ENCODE data around the gene FAM89A. TPM values are rescaled to one million over a fixed set of nuclear protein-coding genes. Genes with fewer than 3 reads are reported as not detected.
"Not testable (repeated sequence)": the region's sequence is repeated elsewhere in the genome, so short reads cannot be mapped to it uniquely, and the experiment has no call there.

Gene FAM89A
- total RNA-seq, 1 donor from 2014 or later = 5.2 TPM

GRCh38 chr1:231037585-231038517 is 2.2 kb downstream of the FAM89A start:
- ChIA-PET POLR2A (interaction anchor here (0.6 to 3.7 kb wide), 2 partner anchors 60 to 177 kb away, joined by 3 to 17 read pairs; partner anchors contain the start of genes ARV1 and TTC13), CTCF (no interaction called here)
- TF ChIP-seq CTCF (IDR thresholded peaks at IDR 0.05) = no peak
- DNase-seq (no peak), ATAC-seq (ENCODE audit: low read depth) (no peak)
- H3K4me1 Mint-ChIP-seq = peaks cover 19% of the 10 kb centered on the region
- H3K36me3 Mint-ChIP-seq (ENCODE audit: low read depth) = no peaks in the 10 kb centered on the region
- no peaks in the 10 kb centered on the region for H3K9me3 Mint-ChIP-seq
- no peak overlapping the region for H3K27ac Mint-ChIP-seq
- H3K27me3 Mint-ChIP-seq = peaks cover 4% of the 10 kb centered on the region
- intact Hi-C loops (cut with micrococcal nuclease) = loop anchor here (5.0 kb wide), 1 partner anchor 396 kb away; the partner anchor contains the start of gene COG2
- H3K4me3 Mint-ChIP-seq = no peak overlapping the region

- ATAC-seq (ENCODE audit: low read depth) (no peak), DNase-seq (no peak)
- no peak overlapping the region for H3K27ac Mint-ChIP-seq
- H3K36me3 Mint-ChIP-seq (ENCODE audit: low read depth) = no peaks in the 10 kb centered on the region
- no peak for TF ChIP-seq CTCF (IDR thresholded peaks at IDR 0.05)
- CTCF ChIA-PET = no interaction called here
- H3K27me3 Mint-ChIP-seq = peaks cover 4% of the 10 kb centered on the region
- H3K9me3 Mint-ChIP-seq = no peaks in the 10 kb centered on the region
- peaks cover 22% of the 10 kb centered on the region for H3K4me1 Mint-ChIP-seq
- no peak overlapping the region for H3K4me3 Mint-ChIP-seq
- intact Hi-C loops (cut with micrococcal nuclease) = loop anchor here (5.0 kb wide), 1 partner anchor 394 kb away; the partner anchor contains the start of gene COG2
- POLR2A ChIA-PET = no interaction called here
Observed at GRCh38 chr1:231036416-231036815, 3.6 kb downstream of the FAM89A start.

- H3K4me3 Mint-ChIP-seq = no peak overlapping the region
- no peaks in the 10 kb centered on the region for H3K9me3 Mint-ChIP-seq
- peaks cover 18% of the 10 kb centered on the region for H3K4me1 Mint-ChIP-seq
- ChIA-PET CTCF (no interaction called here), POLR2A (no interaction called here)
- TF ChIP-seq CTCF (IDR thresholded peaks at IDR 0.05) = no peak
- H3K27me3 Mint-ChIP-seq = peaks cover 4% of the 10 kb centered on the region
- no peaks in the 10 kb centered on the region for H3K36me3 Mint-ChIP-seq (ENCODE audit: low read depth)
- no peak overlapping the region for H3K27ac Mint-ChIP-seq
- ATAC-seq (ENCODE audit: low read depth) = no peak
- intact Hi-C loops (cut with micrococcal nuclease) = loop anchor here (5.0 kb wide), 1 partner anchor 393 kb away; the partner anchor contains the start of gene COG2
- no peak for DNase-seq
Observed at GRCh38 chr1:231035799-231036198, 4.3 kb downstream of the FAM89A start.

GRCh38 chr1:231032963-231033362 is 7.1 kb downstream of the FAM89A start:
- H3K9me3 Mint-ChIP-seq = no peaks in the 10 kb centered on the region
- H3K36me3 Mint-ChIP-seq (ENCODE audit: low read depth) = no peaks in the 10 kb centered on the region
- ChIA-PET POLR2A (no interaction called here), CTCF (no interaction called here)
- no peak overlapping the region for H3K27ac Mint-ChIP-seq
- intact Hi-C loops (cut with micrococcal nuclease) = no loop called here
- H3K4me3 Mint-ChIP-seq = no peak overlapping the region
- DNase-seq (no peak), ATAC-seq (ENCODE audit: low read depth) (no peak)
- H3K4me1 Mint-ChIP-seq = peaks cover 18% of the 10 kb centered on the region
- TF ChIP-seq CTCF (IDR thresholded peaks at IDR 0.05) = no peak
- H3K27me3 Mint-ChIP-seq = peaks cover 4% of the 10 kb centered on the region

GRCh38 chr1:231029841-231030240 is 10.2 kb downstream of the FAM89A start:
- peaks cover 10% of the 10 kb centered on the region for H3K4me1 Mint-ChIP-seq

GRCh38 chr1:231029247-231029646 is 10.8 kb downstream of the FAM89A start:
- POLR2A ChIA-PET; ATAC-seq (ENCODE audit: low read depth); CTCF ChIA-PET: not testable (repeated sequence)

More at GRCh38 chr1:231029841-231030240, 10.2 kb downstream of the FAM89A start:
- intact Hi-C loops (cut with micrococcal nuclease) = no loop called here
- no peaks in the 10 kb centered on the region for H3K27me3 Mint-ChIP-seq
- no peak overlapping the region for H3K27ac Mint-ChIP-seq
- CTCF ChIA-PET = no interaction called here
- no peaks in the 10 kb centered on the region for H3K9me3 Mint-ChIP-seq
- no peak for DNase-seq
- POLR2A ChIA-PET = no interaction called here
- ATAC-seq (ENCODE audit: low read depth) = no peak
- H3K36me3 Mint-ChIP-seq (ENCODE audit: low read depth) = no peaks in the 10 kb centered on the region
- no peak overlapping the region for H3K4me3 Mint-ChIP-seq
- TF ChIP-seq CTCF (IDR thresholded peaks at IDR 0.05) = no peak

More at GRCh38 chr1:231029247-231029646, 10.8 kb downstream of the FAM89A start:
- H3K4me3 Mint-ChIP-seq; DNase-seq; H3K27me3 Mint-ChIP-seq; H3K36me3 Mint-ChIP-seq (ENCODE audit: low read depth); H3K9me3 Mint-ChIP-seq; intact Hi-C loops (cut with micrococcal nuclease); H3K27ac Mint-ChIP-seq: not testable (repeated sequence)
- peaks cover 10% of the 10 kb centered on the region for H3K4me1 Mint-ChIP-seq
